HG03025 (cell line): ENCODE data around the gene ELOVL1.
"Not testable (repeated sequence)": the region's sequence is repeated elsewhere in the genome, so short reads cannot be mapped to it uniquely, and the experiment has no call there.

Experiments
- ATAC-seq: cut with Tn5 transposase; IDR thresholded peaks from one replicate; pipeline ENCODE4 v1.9.1; 2021; ENCODE audit warnings: mild to moderate bottlenecking, moderate library complexity; ENCODE audit not compliant: unreplicated experiment, low FRiP score

ELOVL1 gene

GRCh38 chr1:43382027-43382779 lies 14.4 kb upstream of the ELOVL1 start:
- ATAC-seq: no peak

- no peak for ATAC-seq
These were observed 13.8 kb upstream of the ELOVL1 start for GRCh38 chr1:43381612-43382011.

GRCh38 chr1:43379476-43379875 lies 11.7 kb upstream of the ELOVL1 start:
- ATAC-seq: no peak

GRCh38 chr1:43377831-43378230 lies 10.0 kb upstream of the ELOVL1 start:
- ATAC-seq: no peak

GRCh38 chr1:43376723-43377235 lies 9.0 kb upstream of the ELOVL1 start:
- ATAC-seq: no peak

GRCh38 chr1:43373066-43373940 lies 5.5 kb upstream of the ELOVL1 start:
- ATAC-seq: no peak

GRCh38 chr1:43372172-43372571 lies 4.4 kb upstream of the ELOVL1 start:
- no peak for ATAC-seq

- no peak for ATAC-seq
These were observed 2.8 kb upstream of the ELOVL1 start for GRCh38 chr1:43370564-43370963.

- not testable (repeated sequence) for ATAC-seq
These were observed 2.0 kb upstream of the ELOVL1 start for GRCh38 chr1:43369779-43370178.

GRCh38 chr1:43368646-43369020 lies 822 bp upstream of the ELOVL1 start:
- no peak for ATAC-seq

- ATAC-seq: peak; percentile 39
These were observed 546 bp downstream of the ELOVL1 start for GRCh38 chr1:43367026-43367903.

- ATAC-seq: no peak
These were observed 1.2 kb downstream of the ELOVL1 start for GRCh38 chr1:43366601-43367025.

GRCh38 chr1:43366179-43366578 lies 1.6 kb downstream of the ELOVL1 start:
- ATAC-seq: no peak

- no peak for ATAC-seq
These were observed 2.1 kb downstream of the ELOVL1 start for GRCh38 chr1:43365678-43366077.

- ATAC-seq: no peak
These were observed 3.8 kb downstream of the ELOVL1 start for GRCh38 chr1:43363935-43364525.

- ATAC-seq: no peak
These were observed 4.4 kb downstream of the ELOVL1 start for GRCh38 chr1:43363283-43363934.

GRCh38 chr1:43360616-43361015 lies 7.2 kb downstream of the ELOVL1 start:
- no peak for ATAC-seq

GRCh38 chr1:43359696-43360095 lies 8.1 kb downstream of the ELOVL1 start:
- no peak for ATAC-seq
